IMR-90 (cell line): ENCODE data around the gene TTC39A. TPM values are rescaled to one million over a fixed set of nuclear protein-coding genes. Genes with fewer than 3 reads are reported as not detected.

Experiments
- ATAC-seq: fragments of 200-7000 bp; cut with Tn5 transposase; 2 replicates; pipeline ENCODE4 v1.9.1; 2020; ENCODE audit warnings: low read depth, mild to moderate bottlenecking, moderate library complexity
- BruUV-seq: library from RNA; stranded (reverse); fragments of 400-500 nt; replicated peaks from 2 replicates; lab custom pipeline; 2021; lab: Mats Ljungman, UMichigan
- CTCF ChIA-PET: fragments of 300-600 bp; formaldehyde crosslinking; extraction: SDS; loops from one replicate; lab custom pipeline; 2021; ENCODE audit warnings: antibody characterized with exemption; lab: Yijun Ruan, JAX
- POLR2A ChIA-PET: fragments of 300-600 bp; sonication (Branson Sonifier 250); formaldehyde crosslinking; loops from one replicate; lab custom pipeline; 2022; ENCODE audit warnings: antibody characterized with exemption; ENCODE audit not compliant: unreplicated experiment; lab: Charles Lee
- DNase-seq: peaks from one replicate; pipeline ENCODE4 v3.0.0; 2013
- H2AFZ ChIP-seq: replicated peaks from 2 replicates; pipeline ENCODE3; 2013; ENCODE audit warnings: low read length, mild to moderate bottlenecking; ENCODE audit not compliant: poor library complexity
- H2AK5ac ChIP-seq: 2 replicates; pipeline ENCODE4 v1.6.1; 2013; ENCODE audit warnings: low read depth, low read length, inconsistent platforms
- H2AK9ac ChIP-seq: replicated peaks from 2 replicates; pipeline ENCODE3; 2013; ENCODE audit warnings: mild to moderate bottlenecking, low read depth, low read length, moderate library complexity; ENCODE audit not compliant: poor library complexity
- H2BK120ac ChIP-seq: 2 replicates; pipeline ENCODE4 v1.6.1; 2013; ENCODE audit warnings: low read depth, low read length, inconsistent platforms
- H2BK15ac ChIP-seq: 3 replicates; pipeline ENCODE4 v1.6.1; 2013; ENCODE audit warnings: low read depth, low read length, inconsistent platforms
- H2BK20ac ChIP-seq: 2 replicates; pipeline ENCODE4 v1.6.1; 2013; ENCODE audit warnings: low read depth, mild to moderate bottlenecking, inconsistent platforms, low read length, moderate library complexity
- H2BK5ac ChIP-seq: 2 replicates; pipeline ENCODE4 v1.6.1; 2013; ENCODE audit warnings: mild to moderate bottlenecking, low read depth, low read length, inconsistent platforms; ENCODE audit not compliant: poor library complexity, severe bottlenecking
- H3K14ac ChIP-seq: replicated peaks from 2 replicates; pipeline ENCODE4 v1.6.1; 2013; ENCODE audit warnings: low read depth, low read length, inconsistent platforms
- H3K18ac ChIP-seq: 2 replicates; pipeline ENCODE4 v1.6.1; 2013; ENCODE audit warnings: low read depth, low read length, control low read depth
- H3K23ac ChIP-seq: 2 replicates; pipeline ENCODE4 v1.6.1; 2013; ENCODE audit warnings: low read depth, low read length, inconsistent platforms
- H3K27ac ChIP-seq: 2 replicates; pipeline ENCODE4 v1.5.1; 2013; ENCODE audit warnings: mild to moderate bottlenecking, control low read depth, low read length; ENCODE audit not compliant: insufficient read depth
- H3K27me3 ChIP-seq: 2 replicates; pipeline ENCODE4 v1.6.1; 2013; ENCODE audit warnings: low read length; ENCODE audit not compliant: control insufficient read depth, insufficient read depth
- H3K36me3 ChIP-seq: 2 replicates; pipeline ENCODE4 v1.6.1; 2013; ENCODE audit warnings: low read length, mixed read lengths; ENCODE audit not compliant: control insufficient read depth, insufficient read depth
- H3K4ac ChIP-seq: 2 replicates; pipeline ENCODE4 v1.6.1; 2013; ENCODE audit warnings: low read depth, low read length, inconsistent platforms
- H3K4me1 ChIP-seq: 2 replicates; pipeline ENCODE4 v1.6.1; 2013; ENCODE audit warnings: low read length, mixed read lengths; ENCODE audit not compliant: control insufficient read depth, insufficient read depth
- H3K4me2 ChIP-seq: 2 replicates; pipeline ENCODE4 v1.6.1; 2013; ENCODE audit warnings: low read depth, mild to moderate bottlenecking, control low read depth, low read length, moderate library complexity
- H3K4me3 ChIP-seq: 2 replicates; pipeline ENCODE4 v1.5.1; 2013; ENCODE audit warnings: low read depth, mild to moderate bottlenecking, control low read depth, low read length, moderate library complexity; ENCODE audit not compliant: insufficient read depth
- H3K56ac ChIP-seq: 2 replicates; pipeline ENCODE4 v1.6.1; 2013; ENCODE audit warnings: low read length, inconsistent platforms; ENCODE audit not compliant: insufficient read depth; ENCODE audit errors: extremely low read depth
- H3K79me1 ChIP-seq, 2 experiments: 2 replicates each; pipeline ENCODE4 v1.6.1; 2013; ENCODE audit warnings: low read length in 2 of 2, inconsistent platforms in 1 of 2, low read depth in 1 of 2
- H3K9ac ChIP-seq: 2 replicates; pipeline ENCODE4 v1.6.1; 2013; ENCODE audit warnings: low read depth, low read length, control low read depth
- H3K9me1 ChIP-seq: 2 replicates; pipeline ENCODE4 v1.6.1; 2013; ENCODE audit warnings: low read length, inconsistent platforms; ENCODE audit not compliant: insufficient read depth
- H3K9me3 ChIP-seq: 2 replicates; pipeline ENCODE4 v1.6.1; 2013; ENCODE audit warnings: low read length; ENCODE audit not compliant: control insufficient read depth, insufficient read depth
- H4K20me1 ChIP-seq: 2 replicates; pipeline ENCODE4 v1.6.1; 2013; ENCODE audit warnings: low read length, inconsistent platforms; ENCODE audit not compliant: insufficient read depth
- H4K5ac ChIP-seq: 2 replicates; pipeline ENCODE4 v1.6.1; 2013; ENCODE audit warnings: mild to moderate bottlenecking, low read depth, low read length, control low read depth
- H4K8ac ChIP-seq, 2 experiments: 2 replicates each; pipeline ENCODE4 v1.6.1; 2013; ENCODE audit warnings: low read depth in 2 of 2, low read length in 2 of 2, control low read depth in 1 of 2, inconsistent platforms in 1 of 2
- H4K91ac ChIP-seq: 2 replicates; pipeline ENCODE4 v1.6.1; 2013; ENCODE audit warnings: low read depth, low read length, inconsistent platforms; ENCODE audit not compliant: insufficient read depth
- BHLHE40 ChIP-seq: fragments of 150-350 bp; IDR thresholded peaks from 2 replicates; pipeline ENCODE4 v1.6.1; 2016; ENCODE audit warnings: mild to moderate bottlenecking, low read depth, low read length
- CEBPB ChIP-seq: IDR thresholded peaks from 2 replicates; pipeline ENCODE4 v1.6.1; 2012; ENCODE audit warnings: low read depth, low read length, improper control_type of control experiment
- CHD1 ChIP-seq: IDR thresholded peaks from 2 replicates; pipeline ENCODE4 v1.6.1; 2012; ENCODE audit warnings: low read depth, low read length, improper control_type of control experiment
- CTCF ChIP-seq: conservative IDR thresholded peaks from 2 replicates; pipeline ENCODE4 v1.5.1; 2012; ENCODE audit warnings: mild to moderate bottlenecking, low read depth, low read length, improper control_type of control experiment
- FOS ChIP-seq: fragments of 150-350 bp; IDR thresholded peaks from 2 replicates; pipeline ENCODE4 v1.6.1; 2016; ENCODE audit warnings: low read depth, low read length
- MAFK ChIP-seq: IDR thresholded peaks from 2 replicates; pipeline ENCODE4 v1.6.1; 2012; ENCODE audit warnings: low read depth, low read length, improper control_type of control experiment
- NFE2L2 ChIP-seq: fragments of 150-350 bp; IDR thresholded peaks from 2 replicates; pipeline ENCODE4 v1.6.1; 2016; ENCODE audit warnings: low read depth, mild to moderate bottlenecking, low read length
- RCOR1 ChIP-seq: IDR thresholded peaks from 2 replicates; pipeline ENCODE4 v1.6.1; 2012; ENCODE audit warnings: mild to moderate bottlenecking, low read length, improper control_type of control experiment; ENCODE audit not compliant: insufficient replicate concordance
- SMC3 ChIP-seq: fragments of 150-350 bp; IDR thresholded peaks from 2 replicates; pipeline ENCODE4 v1.6.1; 2016; ENCODE audit warnings: low read depth, mild to moderate bottlenecking, antibody characterized with exemption, low read length, moderate library complexity
- WGBS, 2 experiments: methylation state at CpG; one replicate each; pipeline versions ENCODE4 v1.1.5 to v1.1.7; 2013; ENCODE audit warnings: missing lambda C conversion rate in 2 of 2; ENCODE audit not compliant: insufficient read length in 1 of 2; ENCODE audit errors: extremely low coverage in 2 of 2; 5-methylcytosine and 5-hydroxymethylcytosine counted together
- dilution Hi-C: fragments of 300-500 bp; cut with HindIII; formaldehyde crosslinking; loops from one replicate; pipeline ENCODE4 v1.14.3; 2018; ENCODE audit warnings: low sequenced_read_pairs; ENCODE audit not compliant: unreplicated experiment
- in situ Hi-C: fragments of 300-500 bp; cut with MboI; formaldehyde crosslinking; loops from 3 replicates; pipeline ENCODE4 v1.14.3; 2019; ENCODE audit warnings: low sequenced_read_pairs, inconsistent platforms, mixed read lengths
- intact Hi-C: fragments of 100-400 bp; cut with micrococcal nuclease; formaldehyde crosslinking; loops from 2 replicates; pipeline ENCODE4 v1.10.0; 2022
- polyA plus RNA-seq, 3 experiments: library from polyadenylated mRNA; depleted of rRNA; stranded (reverse); fragments of >200 nt; gene quantifications; 2 replicates each; pipeline ENCODE4 v1.2.3, GENCODE V29; 2012; ENCODE audit warnings: low replicate concordance in 1 of 3
- total RNA-seq: library from RNA; depleted of rRNA; stranded (reverse); fragments of >200 nt; gene quantifications from 2 replicates; pipeline ENCODE4 v1.2.3, GENCODE V29; 2012
- TF ChIP-seq, protein P1 (sequence below): fragments of 150-350 bp; IDR thresholded peaks from 2 replicates; pipeline ENCODE4 v1.6.1; 2016; ENCODE audit warnings: low read depth, mild to moderate bottlenecking, low read length, moderate library complexity, borderline replicate concordance
- TF ChIP-seq, protein P2 (sequence below): fragments of 150-350 bp; IDR thresholded peaks from 2 replicates; pipeline ENCODE4 v1.6.1; 2017; ENCODE audit warnings: mild to moderate bottlenecking, antibody characterized with exemption, low read length, low read depth

TTC39A gene
- total and polyA plus RNA-seq, 2 of the 4 experiments (the other 2 are of a cell fraction) = 0.62 to 0.72 TPM

- CTCF ChIA-PET = no interaction called here
- dilution Hi-C loops = no loop called here
These were observed 14.1 kb downstream of the TTC39A start for GRCh38 chr1:51316113-51316845.

More at GRCh38 chr1:51316113-51316845, 14.1 kb downstream of the TTC39A start:
- peaks cover 8% of the 10 kb centered on the region for H3K4me1 ChIP-seq
- H4K20me1 ChIP-seq = no peaks in the 10 kb centered on the region
- H3K23ac ChIP-seq = no peak overlapping the region
- no peak overlapping the region for H4K91ac ChIP-seq
- no peak overlapping the region for H2BK20ac ChIP-seq
- no peak for ATAC-seq
- no peak overlapping the region for H3K4me3 ChIP-seq
- H3K27ac ChIP-seq = no peak overlapping the region
- intact Hi-C loops (no loop called here), in situ Hi-C loops (no loop called here)
- no peak overlapping the region for H2AK9ac ChIP-seq
- H3K18ac ChIP-seq = no peak overlapping the region
- no peak overlapping the region for H4K5ac ChIP-seq
- no TSS peak for BruUV-seq
- H2BK5ac ChIP-seq = no peak overlapping the region
- no peaks in the 10 kb centered on the region for H3K79me1 ChIP-seq
- H2BK15ac ChIP-seq = no peak overlapping the region
- no peak overlapping the region for H3K4ac ChIP-seq
- 0 out of 2 replicates have a peak overlapping the region, but pooled peaks have one; percentile 39 for H2AK5ac ChIP-seq
- TF ChIP-seq MAFK (no peak), BHLHE40 (no peak), CEBPB (no peak), CHD1 (no peak), CTCF (no peak), FOS (no peak), NFE2L2 (no peak), RCOR1 (no peak), SMC3 (no peak)
- TF ChIP-seq, protein P1, sequence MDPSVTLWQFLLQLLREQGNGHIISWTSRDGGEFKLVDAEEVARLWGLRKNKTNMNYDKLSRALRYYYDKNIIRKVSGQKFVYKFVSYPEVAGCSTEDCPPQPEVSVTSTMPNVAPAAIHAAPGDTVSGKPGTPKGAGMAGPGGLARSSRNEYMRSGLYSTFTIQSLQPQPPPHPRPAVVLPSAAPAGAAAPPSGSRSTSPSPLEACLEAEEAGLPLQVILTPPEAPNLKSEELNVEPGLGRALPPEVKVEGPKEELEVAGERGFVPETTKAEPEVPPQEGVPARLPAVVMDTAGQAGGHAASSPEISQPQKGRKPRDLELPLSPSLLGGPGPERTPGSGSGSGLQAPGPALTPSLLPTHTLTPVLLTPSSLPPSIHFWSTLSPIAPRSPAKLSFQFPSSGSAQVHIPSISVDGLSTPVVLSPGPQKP = no peak
- TF ChIP-seq, protein P2, sequence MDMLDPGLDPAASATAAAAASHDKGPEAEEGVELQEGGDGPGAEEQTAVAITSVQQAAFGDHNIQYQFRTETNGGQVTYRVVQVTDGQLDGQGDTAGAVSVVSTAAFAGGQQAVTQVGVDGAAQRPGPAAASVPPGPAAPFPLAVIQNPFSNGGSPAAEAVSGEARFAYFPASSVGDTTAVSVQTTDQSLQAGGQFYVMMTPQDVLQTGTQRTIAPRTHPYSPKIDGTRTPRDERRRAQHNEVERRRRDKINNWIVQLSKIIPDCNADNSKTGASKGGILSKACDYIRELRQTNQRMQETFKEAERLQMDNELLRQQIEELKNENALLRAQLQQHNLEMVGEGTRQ = no peak
- H2AFZ ChIP-seq = no peak overlapping the region
- H3K36me3 ChIP-seq = no peaks in the 10 kb centered on the region
- H3K27me3 ChIP-seq = no peaks in the 10 kb centered on the region
- peaks cover 16% of the 10 kb centered on the region for H3K9me1 ChIP-seq
- DNase-seq = no peak
- no peak overlapping the region for H3K14ac ChIP-seq
- no peaks in the 10 kb centered on the region for H3K9me3 ChIP-seq
- WGBS, 2 experiments = 87% methylated on average over 7 of the region's 9 CpGs; no CpG with 5 or more reads in 1 of the 2 experiments
- H3K4me2 ChIP-seq = no peak overlapping the region
- H4K8ac ChIP-seq = no peak overlapping the region
- H2BK120ac ChIP-seq = no peak overlapping the region
- H3K9ac ChIP-seq = no peak overlapping the region
- POLR2A ChIA-PET = no interaction called here
- H3K56ac ChIP-seq = no peak overlapping the region
